ENCODE data around the gene EHMT1. TPM values are rescaled to one million over a fixed set of nuclear protein-coding genes. Genes with fewer than 3 reads are reported as not detected.
A peak's percentile ranks its signal among the peaks of the same experiment; 100 is the strongest.

EHMT1 gene
- total and polyA plus RNA-seq, 2 of the 13 experiments (the other 11 are each of a cell fraction or from before 2014, with no cell fraction given): 23.0 to 27.1 TPM

DNA sequence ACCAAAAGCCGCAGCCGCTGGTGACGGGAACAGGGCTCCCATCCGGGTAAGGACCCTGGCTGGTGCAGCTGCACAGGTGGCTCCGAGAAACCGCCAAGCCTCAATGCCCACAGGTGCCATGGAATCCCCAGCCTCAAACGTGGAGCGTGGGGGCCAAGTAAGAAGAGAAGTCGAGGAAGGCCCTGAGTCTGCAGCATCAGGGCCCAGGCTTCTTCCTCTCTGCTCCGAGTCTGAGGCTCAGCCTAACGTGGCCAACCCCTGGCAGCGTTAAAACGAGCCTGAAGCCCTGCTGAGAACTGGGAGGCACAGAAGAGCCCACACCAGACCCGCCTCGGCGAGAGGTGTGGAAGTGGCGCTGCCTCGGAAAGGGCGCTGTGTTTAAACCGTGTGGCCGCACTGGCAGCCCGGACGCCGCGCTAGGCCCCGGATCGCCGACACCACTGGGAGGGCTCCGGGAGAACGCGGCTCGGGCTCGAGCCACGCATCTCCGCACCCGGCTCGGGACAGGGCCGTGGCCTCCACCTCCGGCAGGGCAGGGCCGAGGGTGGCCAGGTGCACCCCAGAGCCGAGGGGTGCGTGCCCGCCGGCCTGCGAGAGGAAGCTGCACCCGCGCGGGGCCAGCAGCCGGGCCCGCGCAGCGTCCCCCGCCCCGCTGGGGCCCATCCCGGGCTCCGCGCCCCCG, 29.2 kb upstream of the EHMT1 start (continued):
- TF ChIP-seq, protein P1, sequence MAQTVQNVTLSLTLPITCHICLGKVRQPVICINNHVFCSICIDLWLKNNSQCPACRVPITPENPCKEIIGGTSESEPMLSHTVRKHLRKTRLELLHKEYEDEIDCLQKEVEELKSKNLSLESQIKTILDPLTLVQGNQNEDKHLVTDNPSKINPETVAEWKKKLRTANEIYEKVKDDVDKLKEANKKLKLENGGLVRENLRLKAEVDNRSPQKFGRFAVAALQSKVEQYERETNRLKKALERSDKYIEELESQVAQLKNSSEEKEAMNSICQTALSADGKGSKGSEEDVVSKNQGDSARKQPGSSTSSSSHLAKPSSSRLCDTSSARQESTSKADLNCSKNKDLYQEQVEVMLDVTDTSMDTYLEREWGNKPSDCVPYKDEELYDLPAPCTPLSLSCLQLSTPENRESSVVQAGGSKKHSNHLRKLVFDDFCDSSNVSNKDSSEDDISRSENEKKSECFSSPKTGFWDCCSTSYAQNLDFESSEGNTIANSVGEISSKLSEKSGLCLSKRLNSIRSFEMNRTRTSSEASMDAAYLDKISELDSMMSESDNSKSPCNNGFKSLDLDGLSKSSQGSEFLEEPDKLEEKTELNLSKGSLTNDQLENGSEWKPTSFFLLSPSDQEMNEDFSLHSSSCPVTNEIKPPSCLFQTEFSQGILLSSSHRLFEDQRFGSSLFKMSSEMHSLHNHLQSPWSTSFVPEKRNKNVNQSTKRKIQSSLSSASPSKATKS (CRISPR knock-in tag; IDR thresholded peaks at IDR 0.05): no peak
- TF ChIP-seq KDM3A (CRISPR knock-in tag; IDR thresholded peaks at IDR 0.05; ENCODE audit: low read depth): no peak
- TF ChIP-seq PHF5A (CRISPR knock-in tag; IDR thresholded peaks at IDR 0.05; ENCODE audit: low read depth, unreplicated experiment): no peak
- TF ChIP-seq, protein P2, sequence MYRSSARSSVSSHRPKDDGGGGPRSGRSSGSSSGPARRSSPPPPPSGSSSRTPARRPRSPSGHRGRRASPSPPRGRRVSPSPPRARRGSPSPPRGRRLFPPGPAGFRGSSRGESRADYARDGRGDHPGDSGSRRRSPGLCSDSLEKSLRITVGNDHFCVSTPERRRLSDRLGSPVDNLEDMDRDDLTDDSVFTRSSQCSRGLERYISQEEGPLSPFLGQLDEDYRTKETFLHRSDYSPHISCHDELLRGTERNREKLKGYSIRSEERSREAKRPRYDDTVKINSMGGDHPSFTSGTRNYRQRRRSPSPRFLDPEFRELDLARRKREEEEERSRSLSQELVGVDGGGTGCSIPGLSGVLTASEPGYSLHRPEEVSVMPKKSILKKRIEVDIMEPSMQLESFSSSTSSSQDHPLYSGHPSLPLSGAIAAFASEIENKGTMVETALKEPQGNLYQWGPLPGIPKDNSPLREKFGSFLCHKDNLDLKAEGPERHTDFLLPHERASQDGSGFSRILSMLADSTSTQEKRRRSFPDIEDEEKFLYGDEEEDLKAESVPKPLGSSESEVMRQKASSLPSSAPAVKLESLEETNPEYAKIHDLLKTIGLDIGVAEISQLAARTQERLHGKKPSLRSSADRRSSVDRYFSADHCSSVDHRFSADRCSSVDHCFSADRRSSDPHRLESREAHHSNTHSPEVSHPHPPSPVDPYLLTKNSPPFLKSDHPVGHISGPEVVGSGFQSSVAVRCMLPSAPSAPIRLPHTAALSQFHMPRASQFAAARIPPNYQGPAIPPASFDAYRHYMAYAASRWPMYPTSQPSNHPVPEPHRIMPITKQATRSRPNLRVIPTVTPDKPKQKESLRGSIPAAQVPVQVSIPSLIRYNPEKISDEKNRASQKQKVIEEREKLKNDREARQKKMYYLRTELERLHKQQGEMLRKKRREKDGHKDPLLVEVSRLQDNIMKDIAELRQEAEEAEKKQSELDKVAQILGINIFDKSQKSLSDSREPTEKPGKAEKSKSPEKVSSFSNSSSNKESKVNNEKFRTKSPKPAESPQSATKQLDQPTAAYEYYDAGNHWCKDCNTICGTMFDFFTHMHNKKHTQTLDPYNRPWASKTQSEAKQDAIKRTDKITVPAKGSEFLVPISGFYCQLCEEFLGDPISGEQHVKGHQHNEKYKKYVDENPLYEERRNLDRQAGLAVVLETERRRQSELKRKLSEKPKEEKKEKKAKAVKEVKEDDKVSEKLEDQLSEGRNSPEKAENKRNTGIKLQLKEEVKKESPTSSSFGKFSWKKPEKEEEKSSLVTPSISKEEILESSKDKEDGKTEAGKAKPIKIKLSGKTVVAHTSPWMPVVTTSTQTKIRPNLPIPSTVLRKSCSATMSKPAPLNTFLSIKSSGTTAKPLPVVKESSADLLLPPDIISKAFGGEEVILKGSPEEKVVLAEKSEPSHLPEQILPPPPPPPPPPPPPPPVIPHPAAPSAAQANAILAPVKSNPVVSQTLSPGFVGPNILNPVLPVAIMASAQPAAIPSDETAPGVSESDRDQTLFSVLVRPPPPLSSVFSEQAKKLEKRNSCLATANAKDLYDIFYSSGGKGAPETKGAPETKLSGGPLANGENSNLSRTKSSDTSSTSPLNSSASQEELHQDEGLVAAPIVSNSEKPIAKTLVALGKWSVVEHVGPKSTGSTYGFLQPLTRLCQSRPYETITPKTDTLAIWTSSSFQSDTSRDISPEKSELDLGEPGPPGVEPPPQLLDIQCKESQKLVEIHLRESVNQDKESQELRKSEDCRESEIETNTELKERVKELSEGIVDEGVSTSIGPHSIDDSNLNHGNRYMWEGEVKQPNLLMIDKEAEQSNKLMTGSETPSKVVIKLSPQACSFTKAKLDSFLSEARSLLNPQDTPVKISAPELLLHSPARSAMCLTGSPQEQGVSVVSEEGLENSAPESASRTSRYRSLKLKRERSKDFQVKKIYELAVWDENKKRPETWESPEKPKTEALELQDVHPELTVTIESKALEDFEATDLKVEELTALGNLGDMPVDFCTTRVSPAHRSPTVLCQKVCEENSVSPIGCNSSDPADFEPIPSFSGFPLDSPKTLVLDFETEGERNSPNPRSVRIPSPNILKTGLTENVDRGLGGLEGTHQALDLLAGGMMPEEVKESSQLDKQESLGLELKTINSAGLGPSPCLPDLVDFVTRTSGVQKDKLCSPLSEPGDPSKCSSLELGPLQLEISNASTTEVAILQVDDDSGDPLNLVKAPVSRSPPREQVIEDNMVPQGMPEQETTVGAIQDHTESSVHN (CRISPR knock-in tag; IDR thresholded peaks at IDR 0.05): no peak
- TF ChIP-seq ZFP82 (CRISPR knock-in tag; IDR thresholded peaks at IDR 0.05; ENCODE audit: borderline replicate concordance): no peak
- TF ChIP-seq POLR2AphosphoS5 (IDR thresholded peaks at IDR 0.05; ENCODE audit: low read depth, low read length): no peak
- TF ChIP-seq, protein P3, sequence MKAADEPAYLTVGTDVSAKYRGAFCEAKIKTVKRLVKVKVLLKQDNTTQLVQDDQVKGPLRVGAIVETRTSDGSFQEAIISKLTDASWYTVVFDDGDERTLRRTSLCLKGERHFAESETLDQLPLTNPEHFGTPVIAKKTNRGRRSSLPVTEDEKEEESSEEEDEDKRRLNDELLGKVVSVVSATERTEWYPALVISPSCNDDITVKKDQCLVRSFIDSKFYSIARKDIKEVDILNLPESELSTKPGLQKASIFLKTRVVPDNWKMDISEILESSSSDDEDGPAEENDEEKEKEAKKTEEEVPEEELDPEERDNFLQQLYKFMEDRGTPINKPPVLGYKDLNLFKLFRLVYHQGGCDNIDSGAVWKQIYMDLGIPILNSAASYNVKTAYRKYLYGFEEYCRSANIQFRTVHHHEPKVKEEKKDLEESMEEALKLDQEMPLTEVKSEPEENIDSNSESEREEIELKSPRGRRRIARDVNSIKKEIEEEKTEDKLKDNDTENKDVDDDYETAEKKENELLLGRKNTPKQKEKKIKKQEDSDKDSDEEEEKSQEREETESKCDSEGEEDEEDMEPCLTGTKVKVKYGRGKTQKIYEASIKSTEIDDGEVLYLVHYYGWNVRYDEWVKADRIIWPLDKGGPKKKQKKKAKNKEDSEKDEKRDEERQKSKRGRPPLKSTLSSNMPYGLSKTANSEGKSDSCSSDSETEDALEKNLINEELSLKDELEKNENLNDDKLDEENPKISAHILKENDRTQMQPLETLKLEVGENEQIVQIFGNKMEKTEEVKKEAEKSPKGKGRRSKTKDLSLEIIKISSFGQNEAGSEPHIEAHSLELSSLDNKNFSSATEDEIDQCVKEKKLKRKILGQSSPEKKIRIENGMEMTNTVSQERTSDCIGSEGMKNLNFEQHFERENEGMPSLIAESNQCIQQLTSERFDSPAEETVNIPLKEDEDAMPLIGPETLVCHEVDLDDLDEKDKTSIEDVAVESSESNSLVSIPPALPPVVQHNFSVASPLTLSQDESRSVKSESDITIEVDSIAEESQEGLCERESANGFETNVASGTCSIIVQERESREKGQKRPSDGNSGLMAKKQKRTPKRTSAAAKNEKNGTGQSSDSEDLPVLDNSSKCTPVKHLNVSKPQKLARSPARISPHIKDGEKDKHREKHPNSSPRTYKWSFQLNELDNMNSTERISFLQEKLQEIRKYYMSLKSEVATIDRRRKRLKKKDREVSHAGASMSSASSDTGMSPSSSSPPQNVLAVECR (CRISPR knock-in tag; IDR thresholded peaks at IDR 0.05; ENCODE audit: borderline replicate concordance): peak; percentile 24; the same call in 1 of the 2 replicates
- no peak for TF ChIP-seq TBX3 (IDR thresholded peaks at IDR 0.05; ENCODE audit: borderline replicate concordance)
- peak; percentile 74 for TF ChIP-seq ZFX (CRISPR knock-in tag; IDR thresholded peaks at IDR 0.05; ENCODE audit: low read depth)
- TF ChIP-seq ZNF713 (CRISPR knock-in tag; IDR thresholded peaks at IDR 0.05): 0 out of 2 replicates have a peak, but pooled peaks have one; percentile 37
- no peak for TF ChIP-seq PHF21A (CRISPR knock-in tag; IDR thresholded peaks at IDR 0.05)

Measured in HepG2 (cell line).